OCI-LY3 (cell line): Measurements from ENCODE around the gene MEG3.

Source experiments
- H2AFZ ChIP-seq: fragments of 200-600, 300-600 bp; shearing (Covaris generic); 2 replicates; pipeline ENCODE4 v1.6.0; 2014; ENCODE audit warnings: antibody characterized with exemption, low read depth, low read length
- H3K27ac ChIP-seq: fragments of 200-600, 300-600 bp; sonication (generic); 2 replicates; pipeline ENCODE4 v1.5.1; 2014; ENCODE audit warnings: mild to moderate bottlenecking, low read length, moderate library complexity, mixed read lengths
- H3K27me3 ChIP-seq: fragments of 200-600, 300-600 bp; sonication (generic); 2 replicates; pipeline ENCODE4 v1.6.1; 2014; ENCODE audit warnings: low read depth, low read length, mixed read lengths
- H3K36me3 ChIP-seq: fragments of 200-600, 300-600 bp; sonication (generic); replicated peaks from 2 replicates; pipeline ENCODE3; 2014; ENCODE audit warnings: low read depth, low read length, mixed read lengths
- H3K4me1 ChIP-seq: fragments of 300-600, 200-600 bp; sonication (generic); 2 replicates; pipeline ENCODE4 v1.6.1; 2014; ENCODE audit warnings: low read length, mixed read lengths
- H3K4me2 ChIP-seq: fragments of 200-600, 300-600 bp; sonication (generic); 2 replicates; pipeline ENCODE4 v1.6.1; 2014; ENCODE audit warnings: low read length, mixed read lengths
- H3K4me3 ChIP-seq: fragments of 300-600, 200-600 bp; sonication (generic); 2 replicates; pipeline ENCODE4 v1.5.1; 2014; ENCODE audit warnings: antibody characterized with exemption, mild to moderate bottlenecking, low read length, moderate library complexity
- H3K79me2 ChIP-seq: fragments of 300-600, 200-600 bp; shearing (Covaris generic); 2 replicates; pipeline ENCODE4 v1.6.1; 2014; ENCODE audit warnings: mild to moderate bottlenecking, low read length, mixed read lengths
- H3K9ac ChIP-seq: fragments of 300-600, 200-600 bp; shearing (Covaris generic); 2 replicates; pipeline ENCODE4 v1.6.0; 2014; ENCODE audit warnings: mild to moderate bottlenecking, low read length, moderate library complexity
- H3K9me3 ChIP-seq: fragments of 200-600, 300-600 bp; shearing (Covaris generic); 2 replicates; pipeline ENCODE4 v1.6.1; 2014; ENCODE audit warnings: low read length, mixed read lengths; ENCODE audit not compliant: insufficient read depth
- H4K20me1 ChIP-seq: fragments of 200-600, 300-600 bp; sonication (generic); 2 replicates; pipeline ENCODE4 v1.6.1; 2016; ENCODE audit warnings: low read length, mixed read lengths; ENCODE audit not compliant: insufficient read depth
- CTCF ChIP-seq: fragments of 200-600, 300-600 bp; sonication (generic); IDR thresholded peaks from 2 replicates; pipeline ENCODE4 v1.5.1; 2014; ENCODE audit warnings: antibody characterized with exemption, low read length, low read depth
- EZH2phosphoT487 ChIP-seq: fragments of 200-600 bp; shearing (Covaris generic); IDR thresholded peaks from 2 replicates; pipeline ENCODE4 v1.6.1; 2018; ENCODE audit warnings: antibody characterized with exemption, mixed run types, low read depth

The MEG3 gene

DNA sequence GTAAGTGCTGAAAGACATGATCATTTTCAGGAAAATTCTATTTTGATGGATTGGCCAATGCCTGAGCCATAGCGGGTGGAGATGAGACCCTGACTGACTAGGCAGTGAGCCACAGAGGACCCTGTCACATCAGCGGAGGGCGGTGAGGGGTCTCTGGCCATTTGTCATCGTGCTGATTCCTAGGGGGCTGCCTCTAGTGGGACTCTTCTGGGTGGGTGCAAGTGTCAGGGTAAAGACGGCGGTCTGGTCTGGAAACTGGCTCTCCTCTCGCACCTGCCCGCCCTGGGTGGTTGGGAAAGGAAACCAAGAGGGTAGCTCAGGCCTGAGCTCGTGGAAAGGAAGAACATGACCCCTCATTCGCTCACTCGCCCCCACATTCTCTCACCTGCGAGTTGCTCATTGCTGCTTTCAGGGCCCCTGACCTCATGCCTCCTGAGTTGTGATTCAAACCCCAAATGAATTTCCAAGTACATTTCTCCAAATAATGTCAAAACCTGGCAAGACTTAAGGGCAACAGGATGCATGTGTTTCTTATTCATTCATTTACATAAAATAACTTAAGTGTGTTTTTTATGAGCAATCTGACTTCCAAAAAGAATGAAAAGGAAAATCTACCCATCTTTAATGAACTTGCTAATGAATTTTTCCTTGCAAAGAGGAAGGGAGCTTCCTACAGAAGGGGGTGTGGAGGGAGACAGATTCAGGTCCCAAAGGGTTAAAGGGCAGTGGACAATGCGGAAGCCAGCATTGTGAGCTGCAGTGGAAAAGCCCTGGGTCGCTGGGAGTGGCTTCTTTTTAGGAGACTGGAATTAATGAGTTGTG, 12.8 kb downstream of the MEG3 start:
- Histone ChIP-seq H2AFZ (no peak overlapping the region), H3K4me2 (no peak overlapping the region), H3K79me2 (no peaks in the 10 kb centered on the region), H3K36me3 (no peaks in the 10 kb centered on the region), H4K20me1 (no peaks in the 10 kb centered on the region), H3K27ac (no peak overlapping the region), H3K4me3 (no peak overlapping the region), H3K9me3 (no peaks in the 10 kb centered on the region), H3K9ac (no peak overlapping the region), H3K4me1 (no peaks in the 10 kb centered on the region), H3K27me3 (no peaks in the 10 kb centered on the region; the same call in 1 of the 2 replicates)
- TF ChIP-seq CTCF, result no peak

GRCh38 chr14:100839315-100839585, 13.3 kb downstream of the MEG3 start:
- Histone ChIP-seq H3K4me3 (no peak overlapping the region), H3K4me2 (no peak overlapping the region), H2AFZ (no peak overlapping the region), H3K36me3 (no peaks in the 10 kb centered on the region), H3K27me3 (no peaks in the 10 kb centered on the region; the same call in 1 of the 2 replicates), H3K79me2 (no peaks in the 10 kb centered on the region), H3K4me1 (0 out of 2 replicates have a peak, but pooled peaks cover 3% of the 10 kb centered on the region), H3K9me3 (no peaks in the 10 kb centered on the region), H3K9ac (no peak overlapping the region), H3K27ac (no peak overlapping the region), H4K20me1 (no peaks in the 10 kb centered on the region)
- TF ChIP-seq CTCF, result no peak
- TF ChIP-seq EZH2phosphoT487, result no peak

- no peaks in the 10 kb centered on the region for H3K79me2 ChIP-seq
- no peaks in the 10 kb centered on the region for H3K9me3 ChIP-seq
- H3K4me1 ChIP-seq, result 0 out of 2 replicates have a peak, but pooled peaks cover 3% of the 10 kb centered on the region
- H2AFZ ChIP-seq, result no peak overlapping the region
- no peaks in the 10 kb centered on the region for H3K36me3 ChIP-seq
- no peak overlapping the region for H3K9ac ChIP-seq
- no peaks in the 10 kb centered on the region; the same call in 1 of the 2 replicates for H3K27me3 ChIP-seq
- no peak overlapping the region for H3K27ac ChIP-seq
- no peak overlapping the region for H3K4me3 ChIP-seq
- TF ChIP-seq EZH2phosphoT487 (no peak), CTCF (no peak)
- H3K4me2 ChIP-seq, result no peak overlapping the region
- no peaks in the 10 kb centered on the region for H4K20me1 ChIP-seq
These were observed 13.8 kb downstream of the MEG3 start for GRCh38 chr14:100839681-100840111.

DNA sequence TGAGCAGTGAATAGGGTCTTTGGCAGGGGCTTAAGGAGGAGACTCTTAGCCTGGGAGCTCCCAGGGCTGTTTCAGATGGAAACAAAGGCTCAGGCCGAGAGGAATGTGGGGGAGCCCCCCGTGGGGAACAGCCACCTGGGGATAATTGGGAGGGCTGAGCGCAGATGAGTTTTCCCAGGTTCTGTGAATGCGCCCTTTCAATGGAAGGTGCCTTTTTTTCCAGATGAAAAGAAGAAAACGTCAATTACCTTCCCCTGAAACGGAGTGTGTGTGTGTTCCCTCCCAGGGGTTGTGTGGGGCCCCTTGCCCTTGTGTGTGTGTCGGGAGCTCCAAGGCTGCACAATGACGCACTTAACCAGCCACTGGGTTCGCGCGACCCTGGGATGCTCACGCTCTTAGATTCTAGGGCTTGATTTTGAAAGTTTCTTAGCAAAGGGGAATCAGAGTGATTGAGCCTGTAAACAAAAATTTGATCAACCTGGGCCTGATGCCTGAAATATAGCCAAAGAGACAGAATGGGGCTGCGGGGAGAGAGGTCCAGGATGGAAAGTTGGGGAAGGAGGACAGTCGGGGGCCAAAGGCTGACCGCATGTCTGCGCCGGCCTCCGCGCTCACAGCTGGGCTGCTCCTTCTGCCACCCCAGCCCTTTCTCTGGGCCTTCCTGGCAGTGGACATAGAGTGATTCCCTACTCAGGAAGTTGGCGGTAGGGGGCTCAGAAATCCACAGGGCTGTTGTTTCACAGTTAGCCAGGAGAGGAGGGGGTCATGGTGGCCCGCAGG, 14.6 kb downstream of the MEG3 start:
- H3K36me3 ChIP-seq, result no peaks in the 10 kb centered on the region

More for the DNA sequence above, 14.6 kb downstream of the MEG3 start:
- Histone ChIP-seq H4K20me1 (no peaks in the 10 kb centered on the region), H3K4me2 (no peak overlapping the region), H2AFZ (no peak overlapping the region), H3K9ac (no peak overlapping the region), H3K4me1 (0 out of 2 replicates have a peak, but pooled peaks cover 3% of the 10 kb centered on the region), H3K9me3 (no peaks in the 10 kb centered on the region), H3K79me2 (no peaks in the 10 kb centered on the region), H3K27me3 (no peaks in the 10 kb centered on the region; the same call in 1 of the 2 replicates), H3K27ac (no peak overlapping the region), H3K4me3 (no peak overlapping the region)
- TF ChIP-seq CTCF, result no peak
- TF ChIP-seq EZH2phosphoT487, result no peak
